GM21515 (cell line): ENCODE results near the gene E2F3.
"Not testable (repeated sequence)": the region's sequence is repeated elsewhere in the genome, so short reads cannot be mapped to it uniquely, and the experiment has no call there.

ENCODE experiments used
- ATAC-seq: cut with Tn5 transposase; IDR thresholded peaks from one replicate; pipeline ENCODE4 v1.9.1; 2021; ENCODE audit not compliant: unreplicated experiment

Gene E2F3

GRCh38 chr6:20525208-20525607 is 123.5 kb downstream of the E2F3 start:
- ATAC-seq: not testable (repeated sequence)

DNA sequence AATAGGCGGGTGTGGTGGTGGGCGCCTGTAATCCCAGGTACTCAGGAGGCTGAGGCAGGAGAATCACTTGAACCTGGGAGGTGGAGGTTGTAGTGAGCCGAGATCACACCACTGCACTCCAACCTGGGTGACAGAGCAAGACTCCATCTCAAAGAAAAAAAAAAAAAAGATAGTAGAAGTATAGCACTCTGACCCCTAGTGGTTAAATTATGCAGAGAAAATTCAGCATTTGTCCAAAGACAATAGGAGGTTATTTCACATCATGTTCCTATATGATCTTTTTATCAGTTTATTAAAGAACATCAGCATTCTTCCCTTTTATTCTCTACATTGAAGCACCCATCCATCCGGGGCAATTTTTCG is 127.4 kb downstream of the E2F3 start:
- peak; percentile 53 for ATAC-seq

GRCh38 chr6:20532881-20533280 is 131.2 kb downstream of the E2F3 start:
- no peak for ATAC-seq

GRCh38 chr6:20533746-20534294 is 132.1 kb downstream of the E2F3 start:
- peak; percentile 6 for ATAC-seq

- ATAC-seq: peak; percentile 85
These were observed 132.9 kb downstream of the E2F3 start, which contains the start of gene CDKAL1 for GRCh38 chr6:20534295-20535262. CDKAL1 (plus strand) TSS chr6:20534457; CDS start chr6:20546351, 11,894 bp downstream.

DNA sequence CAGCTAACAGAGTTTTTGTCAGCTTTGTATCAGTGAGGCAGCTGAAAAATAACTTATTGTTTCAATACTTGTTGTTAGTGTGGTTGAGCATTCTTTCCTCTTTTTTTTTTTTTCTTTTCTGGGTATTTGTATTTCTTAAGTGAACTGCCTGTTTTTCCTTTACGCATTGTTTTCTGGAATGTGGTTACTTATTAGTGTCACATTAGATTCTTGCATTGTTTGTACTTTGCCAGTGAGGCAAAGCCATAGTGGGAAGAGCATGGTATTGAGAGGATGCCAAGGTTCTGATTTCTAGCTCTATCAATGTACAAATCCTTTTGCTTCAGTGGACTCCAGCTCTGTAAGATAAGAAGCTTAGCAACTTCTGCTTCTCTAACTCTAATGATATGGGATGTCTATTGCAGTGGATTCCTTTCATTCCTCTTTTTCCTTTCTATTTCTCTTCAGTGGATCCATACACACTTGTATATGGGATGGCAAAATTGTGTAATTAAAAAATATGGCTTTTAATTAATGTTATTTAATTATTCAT is 136.5 kb downstream of the E2F3 start:
- ATAC-seq: no peak

- no peak for ATAC-seq
These were observed 137.2 kb downstream of the E2F3 start for GRCh38 chr6:20538907-20539306.

DNA sequence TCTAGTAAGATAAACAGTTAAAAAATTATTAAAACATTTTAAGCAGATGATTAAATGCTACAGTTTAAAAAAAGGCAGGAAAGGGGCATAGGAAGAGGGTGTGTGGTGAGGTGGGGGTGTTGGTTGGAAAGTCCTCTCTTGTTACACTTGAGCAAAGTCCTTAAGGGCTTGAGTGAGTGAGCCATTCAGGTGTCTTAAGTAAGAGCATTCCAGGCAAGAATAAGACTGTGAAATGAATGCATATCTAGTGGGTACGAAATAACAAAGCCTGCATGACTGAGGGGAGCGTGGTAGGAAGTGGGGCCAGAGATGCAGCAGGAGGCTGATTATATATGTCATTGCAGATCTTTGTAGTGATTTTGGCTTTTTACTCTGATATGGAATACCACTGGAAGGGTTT is 137.7 kb downstream of the E2F3 start:
- ATAC-seq: no peak

GRCh38 chr6:20540683-20541082 is 139.0 kb downstream of the E2F3 start:
- ATAC-seq: no peak

GRCh38 chr6:20541382-20541781 is 139.7 kb downstream of the E2F3 start:
- no peak for ATAC-seq

GRCh38 chr6:20542927-20543602 is 141.4 kb downstream of the E2F3 start:
- peak; percentile 99 for ATAC-seq
